Suppressor macrophage treated with lipopolysaccharide for 4 hours (primary cell): Measurements from ENCODE around the gene HLA-G.
A peak's percentile ranks its signal among the peaks of the same experiment; 100 is the strongest.

Experiments
- DNase-seq: peaks from one replicate; pipeline ENCODE4 v3.0.0-alpha.2; 2020

The HLA-G gene

DNA sequence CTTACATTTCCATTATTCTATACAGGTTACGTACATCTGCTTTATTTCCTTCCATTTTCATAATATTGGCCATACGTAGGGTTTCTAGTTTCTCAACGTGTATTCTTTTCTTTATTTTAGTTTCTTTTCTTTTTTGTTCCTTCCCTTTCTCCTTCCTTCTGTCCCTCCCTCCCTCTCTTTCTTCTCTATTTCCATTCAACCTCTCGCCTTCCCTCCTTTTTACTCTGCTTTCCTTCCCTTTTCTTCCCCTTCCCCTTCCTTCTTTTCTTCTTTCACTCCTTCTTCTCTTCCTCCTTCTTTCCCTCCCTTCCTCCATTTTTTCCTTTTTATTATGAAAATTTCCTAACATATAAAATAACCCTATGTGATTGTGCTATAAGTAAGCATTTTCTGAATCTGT lies 8.7 kb upstream of the HLA-G start:
- no peak for DNase-seq

DNA sequence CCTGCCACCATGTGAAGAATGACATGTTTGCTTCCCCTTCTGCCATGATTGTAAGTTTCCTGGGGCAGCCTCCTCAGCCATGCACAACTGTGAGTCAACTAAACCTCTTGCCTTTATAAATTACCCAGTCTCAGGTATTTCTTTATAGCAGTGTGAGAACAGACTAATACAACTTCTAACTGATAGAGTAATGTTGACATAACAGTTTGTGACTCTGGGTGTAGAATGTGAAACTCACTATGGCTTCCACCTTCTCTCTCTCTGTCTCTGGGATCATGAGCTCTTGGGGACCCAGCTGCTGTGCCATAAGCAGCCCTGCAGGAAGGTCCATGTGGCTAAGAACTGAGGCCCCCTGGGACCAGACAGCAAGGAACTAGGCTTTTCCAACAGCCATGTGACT lies 3.5 kb upstream of the HLA-G start:
- no peak for DNase-seq

DNA sequence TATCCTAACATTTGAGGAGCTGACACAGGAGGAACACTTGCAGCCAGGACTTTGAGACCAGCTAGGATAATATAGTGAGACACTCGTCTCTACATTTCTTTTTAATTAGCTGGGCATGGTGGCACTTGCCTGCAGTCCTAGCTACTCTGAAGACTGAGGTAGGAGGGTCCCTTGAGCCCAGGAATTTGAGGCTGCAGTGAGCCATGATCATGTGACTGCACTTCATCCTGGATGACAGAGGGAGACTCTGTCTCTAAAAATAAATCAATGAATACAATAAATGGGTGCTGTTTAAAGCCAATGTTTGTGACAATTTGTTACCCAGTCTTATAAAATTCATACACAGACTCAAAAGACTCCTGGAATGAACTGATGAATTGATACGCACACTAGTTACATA lies 1.8 kb upstream of the HLA-G start:
- DNase-seq = no peak

DNA sequence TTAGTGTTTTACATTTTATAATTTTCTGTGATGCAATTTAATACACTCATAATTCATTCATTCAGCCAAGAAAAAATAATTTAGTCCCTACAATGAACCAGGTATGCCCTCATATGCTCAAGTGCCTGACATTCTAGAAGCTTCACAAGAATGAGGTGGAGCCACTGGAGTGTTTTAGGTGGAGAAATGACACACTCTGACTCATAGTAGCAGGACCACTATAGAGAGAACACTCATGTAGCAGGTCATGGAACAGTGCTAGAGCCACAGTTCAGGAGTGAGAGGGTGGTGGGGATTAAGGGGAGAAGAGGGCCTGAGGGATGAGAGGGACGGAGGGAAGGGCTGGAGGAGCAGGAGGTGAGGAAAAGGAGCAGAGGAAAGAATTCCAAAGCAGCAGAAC lies 1.4 kb upstream of the HLA-G start:
- DNase-seq = no peak

DNA sequence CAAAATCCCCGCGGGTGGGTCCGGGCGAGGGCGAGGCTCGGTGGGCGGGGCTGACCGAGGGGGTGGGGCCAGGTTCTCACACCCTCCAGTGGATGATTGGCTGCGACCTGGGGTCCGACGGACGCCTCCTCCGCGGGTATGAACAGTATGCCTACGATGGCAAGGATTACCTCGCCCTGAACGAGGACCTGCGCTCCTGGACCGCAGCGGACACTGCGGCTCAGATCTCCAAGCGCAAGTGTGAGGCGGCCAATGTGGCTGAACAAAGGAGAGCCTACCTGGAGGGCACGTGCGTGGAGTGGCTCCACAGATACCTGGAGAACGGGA lies 809 bp downstream of the HLA-G start:
- DNase-seq = no peak

DNA sequence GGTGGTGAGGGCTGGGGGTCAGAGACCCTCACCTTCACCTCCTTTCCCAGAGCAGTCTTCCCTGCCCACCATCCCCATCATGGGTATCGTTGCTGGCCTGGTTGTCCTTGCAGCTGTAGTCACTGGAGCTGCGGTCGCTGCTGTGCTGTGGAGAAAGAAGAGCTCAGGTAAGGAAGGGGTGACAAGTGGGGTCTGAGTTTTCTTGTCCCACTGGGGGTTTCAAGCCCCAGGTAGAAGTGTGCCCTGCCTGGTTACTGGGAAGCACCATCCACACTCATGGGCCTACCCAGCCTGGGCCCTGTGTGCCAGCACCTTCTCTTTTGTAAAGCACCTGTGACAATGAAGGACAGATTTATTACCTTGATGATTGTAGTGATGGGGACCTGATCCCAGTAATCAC lies 2.1 kb downstream of the HLA-G start:
- DNase-seq = no peak

DNA sequence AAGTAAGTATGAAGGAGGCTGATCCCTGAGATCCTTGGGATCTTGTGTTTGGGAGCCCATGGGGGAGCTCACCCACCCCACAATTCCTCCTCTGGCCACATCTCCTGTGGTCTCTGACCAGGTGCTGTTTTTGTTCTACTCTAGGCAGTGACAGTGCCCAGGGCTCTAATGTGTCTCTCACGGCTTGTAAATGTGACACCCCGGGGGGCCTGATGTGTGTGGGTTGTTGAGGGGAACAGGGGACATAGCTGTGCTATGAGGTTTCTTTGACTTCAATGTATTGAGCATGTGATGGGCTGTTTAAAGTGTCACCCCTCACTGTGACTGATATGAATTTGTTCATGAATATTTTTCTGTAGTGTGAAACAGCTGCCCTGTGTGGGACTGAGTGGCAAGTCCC lies 2.8 kb downstream of the HLA-G start:
- DNase-seq = no peak

DNA sequence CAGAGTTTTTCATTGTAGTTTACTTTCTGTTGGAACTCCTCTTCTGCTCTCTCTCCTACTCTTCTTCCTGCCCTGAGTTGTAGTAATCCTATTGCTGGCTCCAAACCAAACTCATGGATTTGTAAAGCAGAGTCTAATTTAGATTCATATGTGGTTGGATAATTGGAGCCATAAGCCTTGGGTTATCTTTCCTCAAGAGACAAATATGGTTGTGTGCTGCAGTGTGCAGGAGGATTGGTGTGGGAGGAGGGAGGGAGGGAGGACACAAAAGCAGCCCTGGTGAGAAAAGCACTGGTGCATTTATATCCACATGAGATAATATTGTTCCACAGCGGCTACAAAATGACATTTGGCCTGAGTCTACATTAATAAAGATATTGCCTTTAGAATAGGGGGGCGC lies 4.2 kb downstream of the HLA-G start:
- DNase-seq = no peak

DNA sequence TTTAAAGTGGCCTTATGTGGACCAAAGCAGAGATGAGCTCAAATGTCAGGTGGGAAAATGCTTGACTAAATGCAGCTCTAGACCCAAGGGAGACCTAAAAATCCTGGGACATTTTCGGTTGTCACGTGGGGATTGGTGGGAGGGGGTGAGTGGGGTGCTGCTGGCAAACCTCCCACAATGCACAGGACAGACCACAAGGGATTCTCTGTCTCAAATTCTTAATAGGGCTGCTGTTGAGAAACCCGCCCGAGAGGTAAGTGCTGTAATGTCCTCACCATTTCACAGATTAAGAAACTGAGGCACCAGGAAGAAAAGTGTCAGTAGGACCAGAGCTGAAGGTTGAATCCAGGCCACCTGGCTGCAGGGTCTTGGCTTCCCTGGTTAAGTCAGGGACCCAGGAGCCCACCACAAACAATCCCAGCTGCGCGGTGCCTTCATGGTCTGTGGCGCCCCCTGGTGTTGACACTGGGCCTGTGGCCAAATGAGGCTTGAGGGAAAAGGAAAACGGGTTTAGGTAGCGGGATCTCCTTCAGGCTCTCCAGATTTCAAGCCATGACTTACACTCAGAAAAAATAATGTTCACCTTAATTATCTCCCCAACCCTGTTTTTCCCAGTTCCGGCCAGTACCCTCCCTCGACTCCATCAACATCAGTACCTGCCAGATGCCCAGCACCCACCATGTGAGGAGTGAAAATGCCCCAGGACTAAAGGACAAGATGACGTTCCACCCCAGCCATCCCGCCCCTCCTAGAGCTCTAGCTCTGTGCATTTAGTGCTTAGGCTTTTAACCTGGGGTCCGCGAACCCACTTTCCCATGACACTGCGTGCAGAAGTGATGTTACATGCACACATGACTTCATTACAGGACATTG lies 7.2 kb downstream of the HLA-G start:
- DNase-seq = peak; percentile 32

DNA sequence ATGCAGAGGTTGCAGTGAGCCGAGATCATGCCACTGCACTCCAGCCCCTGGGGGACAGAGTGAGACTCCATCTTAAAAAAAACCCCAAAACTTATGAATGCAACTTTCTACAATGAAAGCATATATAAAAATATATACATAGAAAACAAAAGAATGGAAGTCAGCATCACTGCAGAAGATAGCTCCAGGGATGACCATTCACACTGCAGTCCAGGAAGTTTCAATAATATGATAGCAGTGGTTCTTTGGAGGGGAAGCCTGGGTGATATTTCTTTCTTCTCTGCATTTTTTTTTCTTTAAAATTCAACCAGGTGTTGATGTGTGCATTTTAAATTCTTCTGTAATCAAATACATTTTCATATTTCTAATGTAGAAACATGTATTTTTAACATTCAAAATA lies 12.3 kb downstream of the HLA-G start:
- no peak for DNase-seq

DNA sequence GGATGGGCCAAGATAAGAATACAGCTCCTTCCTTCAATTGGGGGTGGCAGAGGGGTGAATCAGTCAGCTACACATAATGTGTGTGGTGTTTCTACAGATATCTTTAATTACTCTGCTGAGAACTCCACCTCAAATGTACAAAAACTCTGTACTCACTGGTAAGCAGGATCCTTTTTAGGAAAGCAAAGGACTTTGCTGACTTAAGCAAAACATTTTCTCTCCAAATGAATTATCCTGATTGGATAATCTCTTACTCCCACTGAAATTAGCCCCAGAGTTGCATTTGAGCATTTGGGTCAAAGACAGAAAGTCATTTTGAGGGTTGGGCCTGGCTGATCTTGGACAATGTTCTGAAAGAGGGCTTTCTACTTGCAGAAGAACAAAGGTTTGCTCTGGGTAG lies 13.4 kb downstream of the HLA-G start:
- no peak for DNase-seq

DNA sequence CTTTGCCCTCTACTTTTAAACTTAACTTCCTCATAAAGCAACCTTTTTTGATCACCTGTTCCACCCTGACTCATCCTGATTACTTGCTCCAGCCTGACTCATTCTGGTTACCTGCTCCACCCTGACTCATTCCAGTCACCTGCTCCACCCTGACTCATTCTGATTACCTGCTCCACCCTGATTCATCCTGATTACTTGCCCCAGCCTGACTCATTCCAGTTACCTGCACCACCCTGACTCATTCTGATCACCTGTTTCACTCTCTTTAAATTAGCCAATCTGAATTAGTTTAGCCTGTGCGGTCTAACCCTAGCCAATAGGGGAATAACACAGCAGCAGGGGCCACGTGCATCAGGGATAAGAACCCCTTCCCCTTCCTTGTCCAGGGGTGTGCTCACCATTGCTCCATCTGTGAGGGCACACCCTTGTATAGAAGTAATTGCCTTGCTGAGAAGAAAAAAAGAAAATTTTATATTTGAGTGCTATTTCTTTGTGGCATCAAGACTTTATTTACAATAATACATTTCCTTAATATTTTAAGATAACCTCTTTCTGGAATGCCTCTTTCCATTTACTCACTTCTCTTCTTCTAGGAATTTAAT lies 17.9 kb downstream of the HLA-G start:
- DNase-seq = no peak

DNA sequence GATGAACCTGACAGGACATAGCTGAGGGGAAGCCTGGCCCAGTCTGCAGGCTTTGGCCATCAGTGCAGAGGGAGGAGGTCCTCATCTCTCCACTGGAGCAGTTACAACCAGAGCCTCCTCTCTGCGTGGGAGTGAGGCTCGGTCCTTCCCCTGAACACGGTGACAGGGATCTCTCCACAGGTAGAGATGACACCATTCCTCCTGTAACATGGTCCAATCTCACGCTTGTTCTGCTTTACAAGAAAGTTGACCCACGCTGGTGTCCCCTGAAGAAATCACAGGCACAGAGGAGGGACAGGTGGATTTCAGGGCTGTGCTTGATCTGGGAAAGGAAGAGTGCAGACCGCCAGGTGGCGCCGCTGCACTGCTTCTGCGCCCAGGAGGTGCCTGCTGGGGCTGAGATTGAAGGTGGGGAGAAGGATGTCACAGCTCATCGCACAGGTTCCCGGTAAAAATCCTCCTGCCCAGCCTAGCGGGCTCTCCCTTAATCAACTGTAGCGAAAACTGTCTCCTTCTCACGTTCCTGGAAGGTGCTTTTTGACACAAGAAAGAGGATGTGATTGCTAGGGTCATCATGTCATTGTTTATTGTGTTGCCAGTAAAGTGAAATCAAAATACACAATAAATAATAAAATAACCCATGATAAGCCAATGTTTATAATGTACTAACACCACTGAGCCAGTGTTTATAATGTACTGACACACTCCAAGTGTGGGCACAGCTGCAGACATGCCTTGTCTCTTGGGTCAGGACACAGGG lies 20.4 kb downstream of the HLA-G start:
- peak; percentile 80 for DNase-seq

DNA sequence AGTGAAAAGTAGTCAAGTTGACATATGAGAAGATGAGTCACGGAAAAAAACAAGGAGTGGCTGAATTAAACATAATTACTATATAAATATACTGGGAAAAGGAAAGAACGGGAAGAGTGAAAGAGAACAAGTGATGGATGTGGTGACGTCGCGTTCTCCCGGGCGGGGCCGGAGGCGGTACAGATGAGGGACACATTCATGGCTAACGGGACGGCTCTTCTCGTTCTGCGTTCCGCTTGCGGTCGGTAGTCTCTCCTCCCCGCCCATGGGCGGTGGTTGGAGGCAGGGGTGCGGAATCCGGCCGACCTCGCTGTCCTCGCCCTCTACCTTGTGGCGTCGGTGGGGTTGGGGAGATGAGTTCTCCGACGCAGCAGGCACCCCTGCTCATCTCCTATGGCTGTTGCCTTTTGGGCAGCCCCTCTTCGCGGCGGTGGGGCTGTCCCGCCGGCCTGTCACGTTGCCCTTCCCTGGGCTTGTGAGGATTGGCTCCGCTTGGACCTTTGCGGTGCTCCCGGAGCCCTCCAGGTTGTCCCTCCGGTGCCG lies 22.5 kb downstream of the HLA-G start:
- peak; percentile 53 for DNase-seq

DNA sequence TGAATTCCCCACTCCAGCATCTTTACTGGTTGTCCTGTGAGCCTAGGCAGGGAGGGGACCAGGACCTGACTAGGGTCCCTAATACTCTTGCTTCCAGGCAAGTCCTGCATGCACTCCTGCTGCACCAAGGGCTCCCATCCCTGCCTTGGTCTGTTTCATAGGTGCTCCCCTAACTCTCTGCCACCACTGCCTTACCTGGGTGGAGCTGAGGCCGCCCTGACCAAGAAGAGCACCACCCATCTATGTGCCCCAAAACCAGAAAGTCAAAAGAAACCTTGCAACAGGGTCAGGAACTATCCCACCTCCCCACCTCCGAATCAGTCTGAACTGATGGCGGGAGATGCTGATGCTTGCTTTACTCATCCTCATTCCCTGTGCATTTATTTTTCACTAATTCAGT lies 23.6 kb downstream of the HLA-G start:
- no peak for DNase-seq

DNA sequence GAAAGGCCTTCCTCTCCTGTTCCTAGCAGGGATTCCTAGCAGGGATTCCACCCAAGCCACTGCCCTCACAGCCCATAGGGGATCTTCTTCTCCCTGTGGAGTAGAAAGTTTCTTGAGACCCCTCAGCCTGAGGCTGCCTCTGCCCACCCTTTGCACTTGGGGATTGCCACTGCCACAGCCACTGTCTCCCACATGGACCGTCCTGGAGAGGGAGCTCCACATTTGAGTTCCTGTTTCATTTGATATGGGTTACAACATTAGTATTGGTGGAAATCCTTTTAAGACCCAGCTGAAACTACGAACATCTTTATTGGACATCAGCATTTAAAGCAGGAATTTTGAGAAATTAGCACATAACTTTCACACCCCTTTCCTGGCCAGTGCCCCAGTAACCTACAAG lies 25.6 kb downstream of the HLA-G start:
- DNase-seq = no peak

DNA sequence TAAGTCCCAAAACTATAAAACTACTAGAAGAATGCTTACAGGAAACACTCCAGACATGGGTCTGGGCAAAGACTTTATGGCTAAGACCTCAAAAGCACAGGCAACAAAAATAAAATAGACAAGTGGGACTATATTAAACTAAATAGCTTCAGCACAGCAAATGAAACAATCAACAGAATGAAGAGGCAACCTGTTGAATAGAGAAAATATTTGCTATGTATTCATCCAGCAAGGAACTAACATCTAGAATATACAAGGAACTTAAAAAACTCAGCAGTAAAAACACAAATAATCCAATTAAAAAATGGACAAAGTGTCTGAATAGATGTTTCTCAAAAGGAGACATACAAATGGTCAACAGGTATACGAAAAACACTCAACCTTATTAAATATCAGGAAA lies 30.4 kb downstream of the HLA-G start:
- DNase-seq = no peak

DNA sequence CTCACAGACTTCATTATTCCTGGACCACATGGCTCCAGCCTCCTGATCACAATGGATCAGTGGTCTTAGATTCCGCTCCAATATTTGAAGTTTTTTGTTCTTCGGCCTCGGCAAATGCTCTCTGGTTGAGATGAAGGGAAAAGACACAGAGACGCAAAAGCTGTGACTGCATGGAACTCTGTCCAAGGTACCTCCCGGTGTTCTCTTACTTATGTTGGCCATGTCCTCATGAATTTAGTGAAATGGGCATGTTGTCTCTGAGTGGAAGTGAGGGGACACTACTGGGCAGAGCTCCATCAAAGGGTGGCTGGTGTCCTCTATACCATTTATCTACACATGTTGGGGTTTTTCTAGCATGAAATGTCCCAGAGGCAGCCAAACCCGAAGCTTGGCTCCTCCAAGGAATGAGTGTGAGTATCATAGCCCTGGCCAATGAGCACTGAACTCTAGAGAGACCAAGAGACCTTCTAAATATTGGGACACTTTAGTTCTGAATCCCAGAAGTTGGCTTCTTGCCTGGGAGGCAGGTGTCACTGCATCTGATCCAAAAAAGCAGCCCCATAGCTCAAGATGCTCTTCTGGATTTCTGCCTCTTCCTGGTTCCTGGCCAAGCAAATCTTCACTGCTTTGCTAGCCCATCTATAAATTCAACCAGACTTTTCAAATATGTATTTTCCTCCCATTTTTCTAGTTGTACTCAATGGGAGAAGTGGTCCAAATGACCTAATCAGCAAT lies 34.1 kb downstream of the HLA-G start:
- no peak for DNase-seq

DNA sequence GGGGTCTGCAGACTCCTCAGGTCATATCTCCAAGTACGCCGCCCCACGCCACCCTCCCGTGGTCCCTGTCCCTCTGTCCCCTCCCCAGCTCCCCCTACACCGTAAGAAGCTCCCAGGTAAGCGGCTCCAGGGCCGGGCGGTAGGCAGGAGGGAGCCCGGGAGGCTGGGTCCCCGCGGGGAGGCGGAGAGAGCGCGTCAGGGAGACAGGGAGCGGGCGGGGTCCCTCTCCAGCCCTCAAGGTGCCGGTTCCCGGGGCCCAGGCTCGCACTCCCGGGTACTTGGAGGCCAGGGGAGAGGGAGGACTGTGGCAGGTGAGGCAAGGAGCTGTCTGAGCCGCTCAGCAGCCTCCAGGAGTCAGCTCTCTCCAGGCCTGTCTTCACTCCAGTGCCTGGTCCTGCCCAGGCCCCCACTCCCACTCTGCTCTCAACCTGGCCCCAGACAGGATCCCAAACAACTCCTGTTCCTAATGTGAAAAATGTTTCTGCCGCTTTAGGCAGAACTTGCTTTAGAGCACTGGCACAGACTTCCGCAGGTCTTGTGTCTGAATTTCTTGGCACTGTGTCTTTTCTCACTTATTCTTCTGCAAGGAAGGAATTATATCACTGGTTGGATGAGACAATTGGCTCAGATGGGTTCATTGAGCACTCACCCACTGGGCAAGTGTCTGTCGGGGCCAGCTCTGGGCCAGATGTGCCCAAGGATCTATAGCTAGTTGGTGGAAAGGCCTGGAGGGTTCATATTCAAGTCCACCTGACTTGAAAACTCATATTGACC lies 36.6 kb downstream of the HLA-G start:
- no peak for DNase-seq

DNA sequence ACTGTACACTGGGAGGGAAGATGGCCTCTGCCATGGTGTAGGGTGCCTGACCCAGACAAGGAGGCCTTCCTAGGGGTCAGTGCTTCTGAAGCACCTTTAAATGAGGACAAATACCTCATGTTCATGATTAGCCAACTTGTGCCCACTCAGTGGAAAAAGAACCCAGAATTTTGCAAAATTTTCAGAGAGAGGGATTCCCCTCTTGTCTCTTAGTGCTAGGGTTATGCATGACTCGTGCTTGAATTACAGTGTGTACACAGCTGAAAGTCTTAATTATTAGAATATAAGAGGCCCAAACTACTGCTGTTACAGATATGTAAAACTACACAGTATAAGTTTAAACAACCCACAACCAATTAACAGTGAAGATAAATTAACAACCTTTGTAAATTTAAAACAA lies 38.0 kb downstream of the HLA-G start:
- no peak for DNase-seq

DNA sequence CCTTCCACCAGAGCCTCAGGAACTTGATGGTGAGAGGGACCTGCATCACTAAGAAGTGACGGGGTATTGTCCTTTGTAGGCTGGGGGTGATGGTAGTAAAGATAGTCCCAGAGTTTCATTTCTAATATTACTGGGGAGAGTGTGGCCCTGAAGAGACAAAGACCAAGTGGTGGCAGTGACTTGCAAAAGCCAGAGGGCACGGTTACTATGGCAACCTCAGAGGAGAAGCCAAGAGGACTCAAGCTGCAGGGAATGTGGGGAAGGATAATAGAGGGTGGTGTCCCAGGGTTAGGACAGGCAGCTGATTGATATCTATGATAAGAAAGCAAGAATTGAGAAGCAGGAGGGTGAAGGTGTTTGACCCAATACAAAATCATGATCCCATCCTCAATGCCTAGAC lies 42.5 kb downstream of the HLA-G start:
- no peak for DNase-seq

DNA sequence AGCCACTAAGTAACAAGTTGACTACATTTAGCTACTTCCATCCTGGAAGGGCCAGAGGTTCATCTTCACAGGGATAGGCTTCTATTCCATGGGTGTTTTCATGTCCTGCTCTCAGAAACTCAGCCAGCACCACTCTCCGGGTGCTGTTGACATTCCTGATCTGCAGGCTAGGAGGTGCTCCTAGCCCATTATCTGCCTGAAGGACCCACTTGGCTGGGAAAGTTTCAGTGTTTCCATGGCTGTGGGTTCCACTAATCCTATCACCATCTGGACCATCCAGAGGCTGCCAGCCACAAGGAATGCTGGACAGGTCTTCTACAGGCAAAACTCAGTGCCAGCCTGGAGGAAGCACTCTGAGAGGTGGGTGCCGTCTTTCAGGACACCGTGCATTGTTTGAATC lies 45.2 kb downstream of the HLA-G start:
- DNase-seq = no peak
